ENCODE results near the gene INSC. TPM values are rescaled to one million over a fixed set of nuclear protein-coding genes. Genes with fewer than 3 reads are reported as not detected.

The INSC gene
- total and polyA plus RNA-seq, 2 donors, result 0.19 to 0.66 TPM

GRCh38 chr11:15119352-15119751 lies 4.6 kb downstream of the INSC start:
- H3K36me3 ChIP-seq (ENCODE audit: control insufficient read depth in 2 of 2, insufficient read depth in 2 of 2, low read length in 1 of 2), result no peaks in the 10 kb centered on the region
- H3K4me1 ChIP-seq (ENCODE audit: control insufficient read depth in 2 of 2, insufficient read depth in 2 of 2, low read length in 2 of 2), result peaks cover 0 to 3% of the 10 kb centered on the region in 2 donors
- no peaks in the 10 kb centered on the region for H3K9me3 ChIP-seq (ENCODE audit: control insufficient read depth in 2 of 2, insufficient read depth in 1 of 2, low read length in 1 of 2)
- no peak overlapping the region for H3K27ac ChIP-seq (ENCODE audit: low read depth in 1 of 2, low read length in 1 of 2)
- no peak for DNase-seq (ENCODE audit: low read depth in 6 of 9, low spot score in 9 of 9)
- no peak overlapping the region for H3K4me3 ChIP-seq (ENCODE audit: low read length in 2 of 2)
- H3K27me3 ChIP-seq (ENCODE audit: control insufficient read depth in 2 of 2, insufficient read depth in 1 of 2, low read length in 1 of 2), result peaks cover 0 to 14% of the 10 kb centered on the region in 2 donors
- WGBS, result 92% methylated on average over 4 of the region's 4 CpGs

DNA sequence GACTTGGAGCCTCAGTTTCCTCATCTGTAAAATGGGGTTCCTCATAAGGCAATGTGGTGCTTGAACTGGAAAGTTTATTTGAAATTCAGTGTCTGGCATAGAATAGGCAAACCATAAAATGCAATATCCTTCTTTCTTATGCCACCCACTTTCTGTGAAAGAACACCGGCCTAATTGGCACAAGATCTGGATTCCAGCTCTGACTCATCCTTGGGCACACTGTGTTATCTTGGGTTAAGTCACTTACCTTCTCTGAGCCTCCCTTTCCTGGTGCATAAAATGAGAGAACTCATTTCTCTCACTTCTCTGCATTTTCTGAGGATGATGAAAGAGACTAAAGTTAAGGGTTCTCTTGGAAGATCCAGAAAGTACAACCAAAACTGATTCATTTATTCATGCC lies 5.1 kb downstream of the INSC start:
- Histone ChIP-seq H3K4me1 (ENCODE audit: control insufficient read depth in 2 of 2, insufficient read depth in 2 of 2, low read length in 2 of 2) (no peaks in the 10 kb centered on the region), H3K27me3 (ENCODE audit: control insufficient read depth in 2 of 2, insufficient read depth in 1 of 2, low read length in 1 of 2) (peaks cover 0 to 10% of the 10 kb centered on the region in 2 donors), H3K4me3 (ENCODE audit: low read length in 2 of 2) (no peak overlapping the region), H3K36me3 (ENCODE audit: control insufficient read depth in 2 of 2, insufficient read depth in 2 of 2, low read length in 1 of 2) (no peaks in the 10 kb centered on the region), H3K9me3 (ENCODE audit: control insufficient read depth in 2 of 2, insufficient read depth in 1 of 2, low read length in 1 of 2) (no peaks in the 10 kb centered on the region), H3K27ac (ENCODE audit: low read depth in 1 of 2, low read length in 1 of 2) (no peak overlapping the region)
- WGBS, result 97% methylated on average over 1 of the region's 1 CpG
- DNase-seq (ENCODE audit: low read depth in 6 of 9, low spot score in 9 of 9), result no peak

DNA sequence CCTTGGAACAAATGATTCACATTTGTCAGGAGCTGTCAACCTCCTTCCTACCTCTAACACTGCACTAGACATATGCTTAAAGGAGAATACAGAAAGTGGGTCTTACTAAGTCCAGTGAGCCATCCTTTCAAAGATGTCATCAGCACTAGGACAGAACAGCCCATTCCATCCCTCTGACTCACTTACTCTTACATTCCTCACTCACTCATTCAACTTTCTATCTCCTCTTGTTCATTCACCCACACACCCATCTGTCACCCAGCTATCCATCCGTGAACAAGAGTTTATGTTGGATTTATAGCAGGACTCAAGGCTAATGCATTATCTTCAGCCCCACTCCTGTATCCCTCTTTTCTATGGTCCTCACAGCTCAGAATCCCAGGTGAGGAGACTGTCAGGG lies 9.1 kb downstream of the INSC start:
- no peaks in the 10 kb centered on the region for H3K9me3 ChIP-seq (ENCODE audit: control insufficient read depth in 2 of 2, insufficient read depth in 1 of 2, low read length in 1 of 2)
- no peaks in the 10 kb centered on the region for H3K36me3 ChIP-seq (ENCODE audit: control insufficient read depth in 2 of 2, insufficient read depth in 2 of 2, low read length in 1 of 2)
- no peaks in the 10 kb centered on the region for H3K4me1 ChIP-seq (ENCODE audit: control insufficient read depth in 2 of 2, insufficient read depth in 2 of 2, low read length in 2 of 2)
- no peak overlapping the region for H3K27ac ChIP-seq (ENCODE audit: low read depth in 1 of 2, low read length in 1 of 2)
- H3K4me3 ChIP-seq (ENCODE audit: low read length in 2 of 2), result no peak overlapping the region
- no peaks in the 10 kb centered on the region for H3K27me3 ChIP-seq (ENCODE audit: control insufficient read depth in 2 of 2, insufficient read depth in 1 of 2, low read length in 1 of 2)
- 96% methylated on average over 1 of the region's 1 CpG for WGBS
- no peak for DNase-seq (ENCODE audit: low read depth in 6 of 9, low spot score in 9 of 9)

- H3K27ac ChIP-seq (ENCODE audit: low read depth in 1 of 2, low read length in 1 of 2), result no peak overlapping the region
- H3K36me3 ChIP-seq (ENCODE audit: control insufficient read depth in 2 of 2, insufficient read depth in 2 of 2, low read length in 1 of 2), result no peaks in the 10 kb centered on the region
- H3K9me3 ChIP-seq (ENCODE audit: control insufficient read depth in 2 of 2, insufficient read depth in 1 of 2, low read length in 1 of 2), result no peaks in the 10 kb centered on the region
- H3K4me3 ChIP-seq (ENCODE audit: low read length in 2 of 2), result no peak overlapping the region
- 94% methylated on average over 2 of the region's 2 CpGs for WGBS
- no peak for DNase-seq (ENCODE audit: low read depth in 6 of 9, low spot score in 9 of 9)
- H3K27me3 ChIP-seq (ENCODE audit: control insufficient read depth in 2 of 2, insufficient read depth in 1 of 2, low read length in 1 of 2), result no peaks in the 10 kb centered on the region
- H3K4me1 ChIP-seq (ENCODE audit: control insufficient read depth in 2 of 2, insufficient read depth in 2 of 2, low read length in 2 of 2), result no peaks in the 10 kb centered on the region
These were observed 9.8 kb downstream of the INSC start for GRCh38 chr11:15124528-15124927.

GRCh38 chr11:15127341-15127740 lies 12.6 kb downstream of the INSC start:
- 95% methylated on average over 6 of the region's 6 CpGs for WGBS
- no peaks in the 10 kb centered on the region for H3K9me3 ChIP-seq (ENCODE audit: control insufficient read depth in 2 of 2, insufficient read depth in 1 of 2, low read length in 1 of 2)
- DNase-seq (ENCODE audit: low read depth in 6 of 9, low spot score in 9 of 9), result no peak

GRCh38 chr11:15128621-15129020 lies 13.9 kb downstream of the INSC start:
- DNase-seq (ENCODE audit: low read depth in 6 of 9, low spot score in 9 of 9), result no peak
- Histone ChIP-seq H3K27ac (ENCODE audit: low read depth in 1 of 2, low read length in 1 of 2) (no peak overlapping the region), H3K27me3 (ENCODE audit: control insufficient read depth in 2 of 2, insufficient read depth in 1 of 2, low read length in 1 of 2) (no peaks in the 10 kb centered on the region), H3K4me3 (ENCODE audit: low read length in 2 of 2) (no peak overlapping the region), H3K4me1 (ENCODE audit: control insufficient read depth in 2 of 2, insufficient read depth in 2 of 2, low read length in 2 of 2) (no peaks in the 10 kb centered on the region), H3K9me3 (ENCODE audit: control insufficient read depth in 2 of 2, insufficient read depth in 1 of 2, low read length in 1 of 2) (no peaks in the 10 kb centered on the region), H3K36me3 (ENCODE audit: control insufficient read depth in 2 of 2, insufficient read depth in 2 of 2, low read length in 1 of 2) (no peaks in the 10 kb centered on the region)
- 92% methylated on average over 2 of the region's 2 CpGs for WGBS

More at GRCh38 chr11:15127341-15127740, 12.6 kb downstream of the INSC start:
- Histone ChIP-seq H3K27ac (ENCODE audit: low read depth in 1 of 2, low read length in 1 of 2) (no peak overlapping the region), H3K4me1 (ENCODE audit: control insufficient read depth in 2 of 2, insufficient read depth in 2 of 2, low read length in 2 of 2) (no peaks in the 10 kb centered on the region), H3K4me3 (ENCODE audit: low read length in 2 of 2) (no peak overlapping the region), H3K27me3 (ENCODE audit: control insufficient read depth in 2 of 2, insufficient read depth in 1 of 2, low read length in 1 of 2) (no peaks in the 10 kb centered on the region), H3K36me3 (ENCODE audit: control insufficient read depth in 2 of 2, insufficient read depth in 2 of 2, low read length in 1 of 2) (no peaks in the 10 kb centered on the region)

DNA sequence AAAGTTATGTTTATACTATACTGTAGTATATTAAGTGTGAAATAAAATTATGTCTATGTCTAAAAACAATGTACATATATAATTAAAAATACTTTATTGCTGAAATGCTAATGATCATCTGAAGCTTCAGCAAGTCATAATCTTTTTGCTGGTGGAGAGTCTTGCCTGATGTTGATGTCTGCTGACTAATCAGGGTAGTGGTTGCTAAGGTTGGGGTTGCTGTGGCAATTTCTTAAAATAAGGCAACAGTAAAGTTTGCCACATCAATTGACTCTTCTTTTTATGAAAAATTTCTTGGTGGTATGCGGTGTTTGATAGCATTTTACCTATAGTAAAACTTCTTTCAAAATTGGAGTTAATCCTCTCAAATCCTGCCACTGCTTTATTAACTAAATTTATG lies 21.4 kb downstream of the INSC start:
- no peak for DNase-seq (ENCODE audit: low read depth in 6 of 9, low spot score in 9 of 9)
- no peaks in the 10 kb centered on the region for H3K27me3 ChIP-seq (ENCODE audit: control insufficient read depth in 2 of 2, insufficient read depth in 1 of 2, low read length in 1 of 2)
- no peak overlapping the region for H3K27ac ChIP-seq (ENCODE audit: low read depth in 1 of 2, low read length in 1 of 2)
- H3K4me1 ChIP-seq (ENCODE audit: control insufficient read depth in 2 of 2, insufficient read depth in 2 of 2, low read length in 2 of 2), result no peaks in the 10 kb centered on the region
- no peak overlapping the region for H3K4me3 ChIP-seq (ENCODE audit: low read length in 2 of 2)
- H3K9me3 ChIP-seq (ENCODE audit: control insufficient read depth in 2 of 2, insufficient read depth in 1 of 2, low read length in 1 of 2), result no peaks in the 10 kb centered on the region
- WGBS, result 86% methylated on average over 1 of the region's 1 CpG
- no peaks in the 10 kb centered on the region for H3K36me3 ChIP-seq (ENCODE audit: control insufficient read depth in 2 of 2, insufficient read depth in 2 of 2, low read length in 1 of 2)

GRCh38 chr11:15139096-15139770 lies 24.5 kb downstream of the INSC start:
- H3K4me3 ChIP-seq (ENCODE audit: low read length in 2 of 2), result no peak overlapping the region
- no peaks in the 10 kb centered on the region for H3K4me1 ChIP-seq (ENCODE audit: control insufficient read depth in 2 of 2, insufficient read depth in 2 of 2, low read length in 2 of 2)
- 76% methylated on average over 5 of the region's 5 CpGs for WGBS
- H3K27me3 ChIP-seq (ENCODE audit: control insufficient read depth in 2 of 2, insufficient read depth in 1 of 2, low read length in 1 of 2), result no peaks in the 10 kb centered on the region
- H3K27ac ChIP-seq (ENCODE audit: low read depth in 1 of 2, low read length in 1 of 2), result no peak overlapping the region
- no peaks in the 10 kb centered on the region for H3K36me3 ChIP-seq (ENCODE audit: control insufficient read depth in 2 of 2, insufficient read depth in 2 of 2, low read length in 1 of 2)
- DNase-seq (ENCODE audit: low read depth in 6 of 9, low spot score in 9 of 9), result no peak
- H3K9me3 ChIP-seq (ENCODE audit: control insufficient read depth in 2 of 2, insufficient read depth in 1 of 2, low read length in 1 of 2), result no peaks in the 10 kb centered on the region

DNA sequence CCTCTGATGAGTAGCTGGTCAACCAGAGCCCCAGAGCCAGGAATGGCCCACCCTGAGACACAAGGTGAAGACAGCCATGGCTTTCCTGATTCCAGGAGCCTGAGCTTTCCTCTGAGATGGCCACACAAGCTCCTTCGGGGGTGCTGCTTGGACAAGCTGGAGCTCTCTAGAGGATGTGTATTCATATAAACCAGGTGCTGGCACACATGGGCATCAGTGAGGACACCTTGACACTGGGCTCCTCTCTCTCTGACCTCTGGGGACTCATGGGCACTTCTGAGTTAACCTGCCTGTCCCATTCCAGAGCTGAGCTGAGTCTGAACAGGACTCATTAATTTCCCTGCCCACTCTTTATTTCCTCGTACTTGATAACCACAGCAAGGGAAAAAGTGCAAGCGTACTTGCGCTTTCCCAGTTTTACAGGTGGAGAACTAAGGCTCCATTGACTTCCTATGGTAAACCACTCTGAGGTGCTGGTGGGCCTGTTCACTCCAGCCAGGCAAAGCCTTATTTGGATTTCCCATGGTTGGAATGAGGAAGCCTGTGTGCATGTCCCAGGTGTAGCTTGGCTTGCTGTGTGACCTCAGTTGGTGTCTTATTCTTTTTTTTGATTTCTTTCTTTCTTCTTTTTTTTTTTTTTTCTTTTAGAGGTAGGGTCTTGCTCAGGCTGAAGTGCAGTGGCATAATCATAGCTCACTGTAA lies 25.4 kb downstream of the INSC start:
- Histone ChIP-seq H3K4me1 (ENCODE audit: control insufficient read depth in 2 of 2, insufficient read depth in 2 of 2, low read length in 2 of 2) (no peaks in the 10 kb centered on the region), H3K27me3 (ENCODE audit: control insufficient read depth in 2 of 2, insufficient read depth in 1 of 2, low read length in 1 of 2) (no peaks in the 10 kb centered on the region), H3K27ac (ENCODE audit: low read depth in 1 of 2, low read length in 1 of 2) (no peak overlapping the region), H3K36me3 (ENCODE audit: control insufficient read depth in 2 of 2, insufficient read depth in 2 of 2, low read length in 1 of 2) (no peaks in the 10 kb centered on the region), H3K4me3 (ENCODE audit: low read length in 2 of 2) (no peak overlapping the region), H3K9me3 (ENCODE audit: control insufficient read depth in 2 of 2, insufficient read depth in 1 of 2, low read length in 1 of 2) (no peaks in the 10 kb centered on the region)
- WGBS, result 95% methylated on average over 4 of the region's 4 CpGs
- no peak for DNase-seq (ENCODE audit: low read depth in 6 of 9, low spot score in 9 of 9)
